NOMO-1 treated with DMSO at 0.1 percent for 48 hours (cell line): Measurements from ENCODE around the gene OR1J4.

Experiments used
- DNase-seq: peaks from one replicate; lab custom pipeline; 2025; ENCODE audit not compliant: unreplicated experiment; lab: John Stamatoyannopoulos, UW

Gene OR1J4

DNA sequence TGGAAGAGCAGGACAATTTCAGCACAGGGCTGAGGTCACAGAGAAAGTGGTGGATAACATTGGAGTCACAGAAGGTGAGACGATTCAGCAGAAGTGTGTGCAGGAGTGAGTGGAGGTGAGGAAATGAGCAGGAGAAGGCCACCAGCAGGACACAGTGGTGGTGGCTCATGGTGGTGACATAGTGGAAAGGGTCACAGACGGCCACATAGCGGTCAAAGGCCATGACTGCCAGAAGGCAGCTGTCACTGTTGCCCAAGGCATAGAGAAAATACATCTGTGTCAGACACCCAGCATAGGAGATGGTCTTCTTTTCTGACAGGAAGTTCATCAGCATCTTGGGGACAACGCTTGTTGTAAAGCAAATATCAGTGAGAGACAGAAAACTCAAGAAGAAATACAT, 49.0 kb downstream of the OR1J4 start:
- DNase-seq = no peak
